K562 treated with DMSO at 1 percent for 4 hours (cell line): ENCODE data around the gene UGT8. TPM values are rescaled to one million over a fixed set of nuclear protein-coding genes. Genes with fewer than 3 reads are reported as not detected.

ENCODE experiments used
- total RNA-seq: library from RNA; unstranded; fragments of 300-600 nt; gene quantifications from 2 replicates; pipeline ENCODE4 v1.2.3, GENCODE V29; 2022; ENCODE audit not compliant: insufficient read depth

UGT8 gene
- total RNA-seq = 3.3 and 4.8 TPM in 2 replicates

GRCh38 chr4:114598191-114599121, at the start of gene UGT8:
Gene UGT8, plus strand, starts transcription at chr4:114598807. Its CDS starts 24,074 bp downstream, at chr4:114622881.

